DND-41 (cell line): ENCODE results near the gene MAD2L2.

ENCODE experiments used
- ATAC-seq: fragments of 200-7000 bp; cut with Tn5 transposase; 3 replicates; pipeline ENCODE4 v1.9.1; 2021; ENCODE audit warnings: low read depth; ENCODE audit not compliant: insufficient read depth
- DNase-seq: peaks from one replicate; pipeline ENCODE4 v3.0.0-alpha.2; 2020
- H2AFZ ChIP-seq: 2 replicates; pipeline ENCODE4 v1.6.0; 2012; ENCODE audit warnings: low read depth, low read length
- H3K27ac ChIP-seq: 2 replicates; pipeline ENCODE4 v1.5.1; 2012; ENCODE audit warnings: low read length, inconsistent platforms
- H3K27me3 ChIP-seq: fragments of 200-600 bp; sonication (generic); 2 replicates; pipeline ENCODE4 v1.6.0; 2012; ENCODE audit warnings: low read length, mild to moderate bottlenecking, inconsistent platforms; ENCODE audit not compliant: insufficient read depth, poor library complexity
- H3K36me3 ChIP-seq: 2 replicates; pipeline ENCODE4 v1.5.1; 2012; ENCODE audit warnings: low read length, inconsistent platforms; ENCODE audit not compliant: insufficient read depth
- H3K4me1 ChIP-seq: 2 replicates; pipeline ENCODE4 v1.5.1; 2012; ENCODE audit warnings: mild to moderate bottlenecking, low read length; ENCODE audit not compliant: insufficient read depth
- H3K4me2 ChIP-seq: 2 replicates; pipeline ENCODE4 v1.6.0; 2012; ENCODE audit warnings: mild to moderate bottlenecking, moderate library complexity, low read length, inconsistent platforms; ENCODE audit not compliant: insufficient read depth
- H3K4me3 ChIP-seq, 2 experiments: fragments of 200-600 bp in 1 of 2; shearing (Covaris generic) in 1 of 2; 2 replicates each; pipeline ENCODE4 v1.5.1; 2012 to 2016; ENCODE audit warnings: inconsistent platforms in 2 of 2, low read length in 2 of 2, mild to moderate bottlenecking in 2 of 2, low read depth in 1 of 2, moderate library complexity in 1 of 2
- H3K79me2 ChIP-seq: 2 replicates; pipeline ENCODE4 v1.6.0; 2012; ENCODE audit warnings: low read length, inconsistent platforms; ENCODE audit not compliant: insufficient read depth
- H3K9ac ChIP-seq: 2 replicates; pipeline ENCODE4 v1.6.0; 2012; ENCODE audit warnings: low read depth, mild to moderate bottlenecking, inconsistent platforms, low read length, moderate library complexity
- H3K9me3 ChIP-seq: 2 replicates; pipeline ENCODE4 v1.5.1; 2012; ENCODE audit warnings: low read length, moderate library complexity, mild to moderate bottlenecking, inconsistent platforms; ENCODE audit not compliant: insufficient read depth, severe bottlenecking
- H4K20me1 ChIP-seq: 2 replicates; pipeline ENCODE4 v1.6.0; 2012; ENCODE audit warnings: low read length; ENCODE audit not compliant: insufficient read depth
- CTCF ChIP-seq: IDR thresholded peaks from 2 replicates; pipeline ENCODE4 v1.5.1; 2012; ENCODE audit warnings: borderline replicate concordance, low read length, moderate library complexity, mild to moderate bottlenecking; ENCODE audit not compliant: poor library complexity, severe bottlenecking; ENCODE audit errors: extremely low read depth
- EZH2 ChIP-seq: IDR thresholded peaks from 3 replicates; pipeline ENCODE4 v1.6.1; 2012; ENCODE audit warnings: borderline replicate concordance, low read depth, mild to moderate bottlenecking, moderate library complexity, low read length, inconsistent platforms; ENCODE audit not compliant: severe bottlenecking

MAD2L2 gene

GRCh38 chr1:11653861-11654136 lies 27.1 kb downstream of the MAD2L2 start:
- no peaks in the 10 kb centered on the region for H3K27me3 ChIP-seq
- no peak for TF ChIP-seq CTCF
- no peak for TF ChIP-seq EZH2
- H3K9me3 ChIP-seq, result no peaks in the 10 kb centered on the region
- no peaks in the 10 kb centered on the region for H3K36me3 ChIP-seq
- no peaks in the 10 kb centered on the region for H3K79me2 ChIP-seq
- DNase-seq (no peak), ATAC-seq (no peak)
- no peak overlapping the region for H3K9ac ChIP-seq
- no peak overlapping the region for H3K27ac ChIP-seq
- no peak overlapping the region for H3K4me3 ChIP-seq
- H3K4me1 ChIP-seq, result peaks cover 9% of the 10 kb centered on the region
- no peak overlapping the region for H3K4me2 ChIP-seq
- no peaks in the 10 kb centered on the region; the same call in 1 of the 2 replicates for H4K20me1 ChIP-seq
- no peak overlapping the region for H2AFZ ChIP-seq

- no peaks in the 10 kb centered on the region for H3K27me3 ChIP-seq
- TF ChIP-seq CTCF, result no peak
- TF ChIP-seq EZH2, result no peak
- H3K4me2 ChIP-seq, result no peak overlapping the region
- no peak overlapping the region for H3K27ac ChIP-seq
- no peaks in the 10 kb centered on the region for H3K9me3 ChIP-seq
- no peak overlapping the region for H3K9ac ChIP-seq
- no peak for DNase-seq
- no peak overlapping the region for H3K4me3 ChIP-seq
- no peak overlapping the region for H2AFZ ChIP-seq
- no peaks in the 10 kb centered on the region; the same call in 1 of the 2 replicates for H4K20me1 ChIP-seq
- no peaks in the 10 kb centered on the region for H3K36me3 ChIP-seq
- H3K4me1 ChIP-seq, result peaks cover 9% of the 10 kb centered on the region
- H3K79me2 ChIP-seq, result no peaks in the 10 kb centered on the region
- ATAC-seq, result no peak
Observed at GRCh38 chr1:11653101-11653860, 27.7 kb downstream of the MAD2L2 start.

- no peak for ATAC-seq
- Histone ChIP-seq H3K27ac (no peak overlapping the region), H3K4me2 (no peak overlapping the region), H3K4me1 (peaks cover 9% of the 10 kb centered on the region), H3K9ac (no peak overlapping the region), H3K36me3 (no peaks in the 10 kb centered on the region), H3K79me2 (no peaks in the 10 kb centered on the region), H3K4me3 (no peak overlapping the region), H3K27me3 (no peaks in the 10 kb centered on the region), H3K9me3 (no peaks in the 10 kb centered on the region), H2AFZ (no peak overlapping the region), H4K20me1 (no peaks in the 10 kb centered on the region; the same call in 1 of the 2 replicates)
- no peak for TF ChIP-seq EZH2
- no peak for TF ChIP-seq CTCF
- DNase-seq, result no peak
Observed at GRCh38 chr1:11652203-11652780, 28.7 kb downstream of the MAD2L2 start.
